T-cell (primary cell): ENCODE data around the gene TTN. TPM values are rescaled to one million over a fixed set of nuclear protein-coding genes. Genes with fewer than 3 reads are reported as not detected.

Experiments used
- ATAC-seq, 4 experiments: fragments of 200-7000 bp in 3 of 4; fragments of 150-1000 bp in 1 of 4; cut with Tn5 transposase; replicated peaks in 1 of 4; 1 replicate in 3 of 4; 2 replicates in 1 of 4; pipeline ENCODE4 v1.10.0; 2021; ENCODE audit warnings: moderate library complexity in 3 of 4, mild to moderate bottlenecking in 2 of 4, moderate number of reproducible peaks in 1 of 4
- CTCF ChIA-PET, 2 donors: fragments of 300-600 bp; sonication (Branson Sonifier 250); formaldehyde crosslinking; loops; one replicate each; lab custom pipeline; 2022; ENCODE audit warnings: antibody characterized with exemption in 2 of 2; lab: Charles Lee
- POLR2A ChIA-PET, 2 donors: fragments of 300-600 bp; sonication (Branson Sonifier 250); formaldehyde crosslinking; loops; one replicate each; lab custom pipeline; 2022; ENCODE audit warnings: antibody characterized with exemption in 2 of 2; lab: Charles Lee
- DNase-seq, 35 experiments: peaks; one replicate each; pipeline versions ENCODE4 v3.0.0 to v3.0.0-alpha.2; 2013 to 2023
- H3K27ac ChIP-seq: one replicate; pipeline ENCODE4 v1.5.1; 2013; ENCODE audit warnings: low read length
- H3K27me3 ChIP-seq, 2 experiments: replicated peaks in 1 of 2; 1 replicate in 1 of 2; 2 replicates in 1 of 2; pipeline versions ENCODE4 v1.6.1 to v1.7.0; 2013; ENCODE audit warnings: low read length in 1 of 2, mixed read lengths in 1 of 2; ENCODE audit not compliant: control insufficient read depth in 2 of 2, insufficient read depth in 2 of 2; ENCODE audit errors: extremely low read depth in 1 of 2
- H3K36me3 ChIP-seq, 2 donors: 1 replicate in 1 of 2; 2 replicates in 1 of 2; pipeline versions ENCODE4 v1.6.1 to v1.7.0; 2013; ENCODE audit warnings: low read length in 1 of 2; ENCODE audit not compliant: control insufficient read depth in 2 of 2, insufficient read depth in 1 of 2; ENCODE audit errors: extremely low read depth in 1 of 2
- H3K4me1 ChIP-seq, 2 experiments: 1 replicate in 1 of 2; 2 replicates in 1 of 2; pipeline versions ENCODE4 v1.6.1 to v1.7.0; 2013; ENCODE audit warnings: low read length in 2 of 2, mixed read lengths in 1 of 2; ENCODE audit not compliant: insufficient read depth in 2 of 2, control insufficient read depth in 1 of 2; ENCODE audit errors: extremely low read depth in 1 of 2
- H3K4me3 ChIP-seq, 2 donors: 1 replicate in 1 of 2; 2 replicates in 1 of 2; pipeline versions ENCODE4 v1.5.1 to v1.7.0; 2013; ENCODE audit warnings: mild to moderate bottlenecking in 2 of 2, low read length in 1 of 2, moderate library complexity in 1 of 2; ENCODE audit not compliant: control insufficient read depth in 1 of 2; ENCODE audit errors: extremely low read depth in 1 of 2
- H3K9me3 ChIP-seq: 2 replicates; pipeline ENCODE4 v1.7.0; 2013
- H3K27ac Mint-ChIP-seq, 2 donors: one replicate each; pipeline ENCODE4 v1.8.0; 2020 to 2021; ENCODE audit warnings: mild to moderate bottlenecking in 2 of 2, mixed read lengths in 2 of 2
- H3K27me3 Mint-ChIP-seq, 2 donors: one replicate each; pipeline ENCODE4 v1.8.0; 2021 to 2022; ENCODE audit warnings: mixed read lengths in 2 of 2
- H3K36me3 Mint-ChIP-seq: one replicate; pipeline ENCODE4 v1.8.0; 2021; ENCODE audit warnings: mixed read lengths
- H3K4me1 Mint-ChIP-seq, 3 donors: one replicate each; pipeline ENCODE4 v1.8.0; 2020 to 2022; ENCODE audit warnings: mixed read lengths in 3 of 3, mild to moderate bottlenecking in 1 of 3
- H3K4me3 Mint-ChIP-seq, 3 donors: one replicate each; pipeline ENCODE4 v1.8.0; 2020 to 2022; ENCODE audit warnings: mild to moderate bottlenecking in 3 of 3, mixed read lengths in 3 of 3, moderate library complexity in 3 of 3
- H3K9me3 Mint-ChIP-seq, 3 donors: one replicate each; pipeline ENCODE4 v1.8.0; 2020 to 2022; ENCODE audit warnings: mixed read lengths in 3 of 3
- WGBS: methylation state at CpG from one replicate; pipeline ENCODE4 v1.1.5; 2013; ENCODE audit warnings: missing lambda C conversion rate; ENCODE audit not compliant: insufficient coverage; 5-methylcytosine and 5-hydroxymethylcytosine counted together
- total RNA-seq, 35 experiments: library from RNA in 6 of 35; stranded (reverse) in 6 of 35; fragments of 120-200 nt in 1 of 35; gene quantifications; one replicate each; pipeline versions ENCODE4 v1.2.1 to v1.2.4 and lab custom pipeline; 2013 to 2026

The TTN gene
- total RNA-seq = 10 to 100 TPM; 14.3 to 49.2 (median 15.7) TPM
- total RNA-seq (2013) = 17.8 TPM
- 4.1 to 347 (median 166) reads per million in 29 experiments for total RNA-seq (lab: John Stamatoyannopoulos, UW)

- 100% methylated on average over 3 of the region's 10 CpGs for WGBS
- H3K4me3 Mint-ChIP-seq = no peak within 1 kb of the TSS
- H3K4me1 ChIP-seq = no peaks in the 10 kb centered on the region
These were observed at the start of gene TTN for GRCh38 chr2:178807227-178808008. TSS of gene TTN (minus strand) at chr2:178807423. CDS start at chr2:178804642, 2,781 bp downstream.

GRCh38 chr2:178855151-178855550 lies 47.9 kb upstream of the TTN start:
- ChIA-PET CTCF (no interaction called here), POLR2A (no interaction called here)
- DNase-seq = no peak
- no peak overlapping the region for H3K4me3 Mint-ChIP-seq
- peaks cover 14% of the 10 kb centered on the region for H3K36me3 Mint-ChIP-seq
- Histone ChIP-seq H3K4me1 (no peaks in the 10 kb centered on the region), H3K27me3 (no peaks in the 10 kb centered on the region), H3K4me3 (no peak overlapping the region), H3K27ac (no peak overlapping the region), H3K36me3 (peaks cover 4 to 8% of the 10 kb centered on the region in 2 donors), H3K9me3 (no peaks in the 10 kb centered on the region)
- H3K27me3 Mint-ChIP-seq = no peaks in the 10 kb centered on the region
- no peak for ATAC-seq
- H3K27ac Mint-ChIP-seq = no peak overlapping the region
- no peaks in the 10 kb centered on the region for H3K9me3 Mint-ChIP-seq
- no peaks in the 10 kb centered on the region for H3K4me1 Mint-ChIP-seq

More at GRCh38 chr2:178807227-178808008, at the start of gene TTN:
- ChIA-PET CTCF (interaction anchor here in 1 of 2 donors (0.9 to 1.5 kb wide), 2 partner anchors 12 to 16 kb away, joined by 3 to 5 read pairs; no protein-coding TSS in a partner anchor), POLR2A (no interaction called here)
- peaks cover 6% of the 10 kb centered on the region for H3K36me3 Mint-ChIP-seq
- Histone ChIP-seq H3K27ac (no peak within 1 kb of the TSS), H3K36me3 (no peaks in the 10 kb centered on the region), H3K27me3 (no peaks in the 10 kb centered on the region), H3K9me3 (no peaks in the 10 kb centered on the region), H3K4me3 (no peak within 1 kb of the TSS)
- ATAC-seq (no peak), DNase-seq (no peak)
- no peak within 1 kb of the TSS for H3K27ac Mint-ChIP-seq
- H3K27me3 Mint-ChIP-seq = no peaks in the 10 kb centered on the region
- no peaks in the 10 kb centered on the region for H3K9me3 Mint-ChIP-seq
- no peaks in the 10 kb centered on the region for H3K4me1 Mint-ChIP-seq

GRCh38 chr2:178848335-178848734 lies 41.1 kb upstream of the TTN start:
- ATAC-seq = no peak
- Mint-ChIP-seq H3K9me3 (no peaks in the 10 kb centered on the region), H3K4me1 (no peaks in the 10 kb centered on the region), H3K27me3 (no peaks in the 10 kb centered on the region), H3K4me3 (no peak overlapping the region), H3K27ac (no peak overlapping the region), H3K36me3 (peaks cover 41% of the 10 kb centered on the region)
- Histone ChIP-seq H3K27ac (no peak overlapping the region), H3K9me3 (no peaks in the 10 kb centered on the region), H3K4me1 (no peaks in the 10 kb centered on the region), H3K4me3 (no peak overlapping the region), H3K27me3 (no peaks in the 10 kb centered on the region), H3K36me3 (peaks cover 8 to 13% of the 10 kb centered on the region in 2 donors)
- ChIA-PET POLR2A (no interaction called here), CTCF (interaction anchor here in 1 of 2 donors (0.5 kb wide), 1 partner anchor 43 kb away, joined by 6 read pairs; no protein-coding TSS in a partner anchor)
- 93% methylated on average over 5 of the region's 5 CpGs for WGBS
- no peak for DNase-seq

- H3K27ac ChIP-seq = no peak overlapping the region
- no peaks in the 10 kb centered on the region for H3K27me3 ChIP-seq
- H3K4me3 Mint-ChIP-seq = no peak overlapping the region
- H3K9me3 ChIP-seq = no peaks in the 10 kb centered on the region
- H3K27me3 Mint-ChIP-seq = no peaks in the 10 kb centered on the region
- 80% methylated on average over 1 of the region's 2 CpGs for WGBS
- peaks cover 37% of the 10 kb centered on the region for H3K36me3 Mint-ChIP-seq
- H3K9me3 Mint-ChIP-seq = no peaks in the 10 kb centered on the region
- H3K36me3 ChIP-seq = peaks cover 2 to 13% of the 10 kb centered on the region in 2 donors
- no peak for DNase-seq
- CTCF ChIA-PET = no interaction called here
- no peaks in the 10 kb centered on the region for H3K4me1 ChIP-seq
- no peak overlapping the region for H3K27ac Mint-ChIP-seq
- POLR2A ChIA-PET = no interaction called here
- H3K4me3 ChIP-seq = no peak overlapping the region
- no peak for ATAC-seq
- H3K4me1 Mint-ChIP-seq = no peaks in the 10 kb centered on the region
These were observed 39.2 kb upstream of the TTN start for GRCh38 chr2:178846458-178846802.

- H3K27ac ChIP-seq = no peak overlapping the region
- ATAC-seq = no peak
- Mint-ChIP-seq H3K36me3 (peaks cover 40% of the 10 kb centered on the region), H3K9me3 (no peaks in the 10 kb centered on the region), H3K27me3 (no peaks in the 10 kb centered on the region), H3K27ac (no peak overlapping the region), H3K4me1 (no peaks in the 10 kb centered on the region), H3K4me3 (no peak overlapping the region)
- WGBS = no CpG with 5 or more reads among the region's 2 CpGs
- DNase-seq = no peak
- H3K9me3 ChIP-seq = no peaks in the 10 kb centered on the region
- no peaks in the 10 kb centered on the region for H3K4me1 ChIP-seq
- H3K27me3 ChIP-seq = no peaks in the 10 kb centered on the region
- ChIA-PET POLR2A (no interaction called here), CTCF (no interaction called here)
- no peak overlapping the region for H3K4me3 ChIP-seq
- H3K36me3 ChIP-seq = peaks cover 0 to 13% of the 10 kb centered on the region in 2 donors
These were observed 38.6 kb upstream of the TTN start for GRCh38 chr2:178845566-178846457.

GRCh38 chr2:178844701-178845100 lies 37.5 kb upstream of the TTN start:
- Mint-ChIP-seq H3K9me3 (no peaks in the 10 kb centered on the region), H3K4me1 (no peaks in the 10 kb centered on the region), H3K36me3 (peaks cover 44% of the 10 kb centered on the region), H3K27ac (no peak overlapping the region), H3K4me3 (no peak overlapping the region), H3K27me3 (no peaks in the 10 kb centered on the region)
- H3K36me3 ChIP-seq = peaks cover 0 to 13% of the 10 kb centered on the region in 2 donors
- CTCF ChIA-PET = interaction anchor here in 1 of 2 donors (0.5 kb wide), 1 partner anchor 114 kb away, joined by 6 read pairs; no protein-coding TSS in a partner anchor
- no peak overlapping the region for H3K4me3 ChIP-seq
- no CpG with 5 or more reads among the region's 2 CpGs for whole genome bisulfite sequencing
- no peaks in the 10 kb centered on the region for H3K4me1 ChIP-seq
- H3K9me3 ChIP-seq = no peaks in the 10 kb centered on the region
- no peaks in the 10 kb centered on the region for H3K27me3 ChIP-seq
- no peak overlapping the region for H3K27ac ChIP-seq
- DNase-seq = no peak
- no peak for ATAC-seq
- POLR2A ChIA-PET = no interaction called here
